T-cell (primary cell): ENCODE measurements around the gene HNRNPF. TPM values are rescaled to one million over a fixed set of nuclear protein-coding genes. Genes with fewer than 3 reads are reported as not detected.
A peak's percentile ranks its signal among the peaks of the same experiment; 100 is the strongest.

Source experiments
- ATAC-seq, 4 experiments: fragments of 200-7000 bp in 3 of 4; fragments of 150-1000 bp in 1 of 4; cut with Tn5 transposase; replicated peaks in 1 of 4; 1 replicate in 3 of 4; 2 replicates in 1 of 4; pipeline ENCODE4 v1.10.0; 2021; ENCODE audit warnings: moderate library complexity in 3 of 4, mild to moderate bottlenecking in 2 of 4, moderate number of reproducible peaks in 1 of 4
- CTCF ChIA-PET, 2 donors: fragments of 300-600 bp; sonication (Branson Sonifier 250); formaldehyde crosslinking; loops; one replicate each; lab custom pipeline; 2022; ENCODE audit warnings: antibody characterized with exemption in 2 of 2; lab: Charles Lee
- POLR2A ChIA-PET, 2 donors: fragments of 300-600 bp; sonication (Branson Sonifier 250); formaldehyde crosslinking; loops; one replicate each; lab custom pipeline; 2022; ENCODE audit warnings: antibody characterized with exemption in 2 of 2; lab: Charles Lee
- DNase-seq, 35 experiments: peaks; one replicate each; pipeline versions ENCODE4 v3.0.0 to v3.0.0-alpha.2; 2013 to 2023
- H3K27ac ChIP-seq: one replicate; pipeline ENCODE4 v1.5.1; 2013; ENCODE audit warnings: low read length
- H3K27me3 ChIP-seq, 2 experiments: replicated peaks in 1 of 2; 1 replicate in 1 of 2; 2 replicates in 1 of 2; pipeline versions ENCODE4 v1.6.1 to v1.7.0; 2013; ENCODE audit warnings: low read length in 1 of 2, mixed read lengths in 1 of 2; ENCODE audit not compliant: control insufficient read depth in 2 of 2, insufficient read depth in 2 of 2; ENCODE audit errors: extremely low read depth in 1 of 2
- H3K36me3 ChIP-seq, 2 donors: 1 replicate in 1 of 2; 2 replicates in 1 of 2; pipeline versions ENCODE4 v1.6.1 to v1.7.0; 2013; ENCODE audit warnings: low read length in 1 of 2; ENCODE audit not compliant: control insufficient read depth in 2 of 2, insufficient read depth in 1 of 2; ENCODE audit errors: extremely low read depth in 1 of 2
- H3K4me1 ChIP-seq, 2 experiments: 1 replicate in 1 of 2; 2 replicates in 1 of 2; pipeline versions ENCODE4 v1.6.1 to v1.7.0; 2013; ENCODE audit warnings: low read length in 2 of 2, mixed read lengths in 1 of 2; ENCODE audit not compliant: insufficient read depth in 2 of 2, control insufficient read depth in 1 of 2; ENCODE audit errors: extremely low read depth in 1 of 2
- H3K4me3 ChIP-seq, 2 donors: 1 replicate in 1 of 2; 2 replicates in 1 of 2; pipeline versions ENCODE4 v1.5.1 to v1.7.0; 2013; ENCODE audit warnings: mild to moderate bottlenecking in 2 of 2, low read length in 1 of 2, moderate library complexity in 1 of 2; ENCODE audit not compliant: control insufficient read depth in 1 of 2; ENCODE audit errors: extremely low read depth in 1 of 2
- H3K9me3 ChIP-seq: 2 replicates; pipeline ENCODE4 v1.7.0; 2013
- H3K27ac Mint-ChIP-seq, 2 donors: one replicate each; pipeline ENCODE4 v1.8.0; 2020 to 2021; ENCODE audit warnings: mild to moderate bottlenecking in 2 of 2, mixed read lengths in 2 of 2
- H3K27me3 Mint-ChIP-seq, 2 donors: one replicate each; pipeline ENCODE4 v1.8.0; 2021 to 2022; ENCODE audit warnings: mixed read lengths in 2 of 2
- H3K36me3 Mint-ChIP-seq: one replicate; pipeline ENCODE4 v1.8.0; 2021; ENCODE audit warnings: mixed read lengths
- H3K4me1 Mint-ChIP-seq, 3 donors: one replicate each; pipeline ENCODE4 v1.8.0; 2020 to 2022; ENCODE audit warnings: mixed read lengths in 3 of 3, mild to moderate bottlenecking in 1 of 3
- H3K4me3 Mint-ChIP-seq, 3 donors: one replicate each; pipeline ENCODE4 v1.8.0; 2020 to 2022; ENCODE audit warnings: mild to moderate bottlenecking in 3 of 3, mixed read lengths in 3 of 3, moderate library complexity in 3 of 3
- H3K9me3 Mint-ChIP-seq, 3 donors: one replicate each; pipeline ENCODE4 v1.8.0; 2020 to 2022; ENCODE audit warnings: mixed read lengths in 3 of 3
- WGBS: methylation state at CpG from one replicate; pipeline ENCODE4 v1.1.5; 2013; ENCODE audit warnings: missing lambda C conversion rate; ENCODE audit not compliant: insufficient coverage; 5-methylcytosine and 5-hydroxymethylcytosine counted together
- total RNA-seq, 35 experiments: library from RNA in 6 of 35; stranded (reverse) in 6 of 35; fragments of 120-200 nt in 1 of 35; gene quantifications; one replicate each; pipeline versions ENCODE4 v1.2.1 to v1.2.4 and lab custom pipeline; 2013 to 2026

The HNRNPF gene
- total RNA-seq, 5 donors from 2014 or later (not counting 1 experiment from before 2014, with no cell fraction given) = 124 to 224 (median 206) TPM

DNA sequence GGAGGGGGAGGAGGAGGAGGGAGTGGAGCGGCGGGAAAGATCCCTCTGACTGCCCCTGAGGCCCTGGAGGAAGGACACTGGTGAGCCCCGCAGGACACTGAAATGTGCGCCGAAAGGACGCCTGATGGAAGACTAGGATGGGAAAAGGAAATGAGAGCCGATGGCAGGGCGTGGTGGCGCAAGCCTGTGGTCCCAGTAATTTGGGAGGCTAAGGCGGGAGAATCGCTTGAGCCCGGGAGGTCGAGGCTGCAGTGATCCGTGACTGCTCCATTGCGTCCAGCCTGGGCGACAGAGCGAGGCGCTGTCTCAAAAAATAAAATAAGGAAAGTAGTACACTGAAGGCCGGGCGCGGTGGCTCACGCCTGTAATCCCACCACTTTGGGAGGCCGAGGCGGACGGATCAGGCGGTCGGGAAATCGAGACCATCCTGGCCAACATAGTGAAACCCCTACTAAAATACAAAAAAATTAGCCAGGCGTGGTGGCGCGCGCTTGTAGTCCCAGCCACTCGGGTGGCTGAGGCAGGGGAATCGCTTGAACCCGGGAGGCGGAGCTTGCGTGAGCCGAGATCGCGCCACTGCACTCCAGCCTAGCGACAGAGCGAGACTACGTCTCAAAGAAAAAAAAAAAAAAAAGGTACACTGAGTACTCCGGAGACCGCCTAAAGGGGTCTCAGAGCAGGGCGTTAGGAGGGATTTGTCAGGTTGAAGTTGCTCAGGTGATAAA, 561 bp upstream of the HNRNPF start:
- CTCF ChIA-PET = interaction anchor here in 1 of 2 donors (0.6 to 1.3 kb wide), 5 partner anchors 9 to 43 kb away, joined by 3 to 5 read pairs (median 4); no protein-coding TSS in a partner anchor
- no peaks in the 10 kb centered on the region for H3K36me3 ChIP-seq
- peak overlapping the region; percentile 97 for H3K27ac ChIP-seq
- POLR2A ChIA-PET = interaction anchor here in 1 of 2 donors (0.5 to 0.8 kb wide), 7 partner anchors 9 to 624 kb away, joined by 3 to 8 read pairs (median 6); no protein-coding TSS in a partner anchor
- peak overlapping the region; percentile 90 to 94 for H3K4me3 ChIP-seq
- WGBS = 1% methylated on average over 40 of the region's 46 CpGs
- Mint-ChIP-seq H3K27me3 (no peaks in the 10 kb centered on the region), H3K36me3 (peaks cover 4% of the 10 kb centered on the region), H3K27ac (peak overlapping the region; percentile 94 to 99), H3K4me3 (peak overlapping the region; percentile 94 to 100 (median 97)), H3K9me3 (no peaks in the 10 kb centered on the region), H3K4me1 (peaks cover 20 to 44% (median 26%) of the 10 kb centered on the region in 3 donors)
- H3K9me3 ChIP-seq = no peaks in the 10 kb centered on the region
- DNase-seq = peak; percentile 35 to 77 (median 68)
- no peaks in the 10 kb centered on the region for H3K27me3 ChIP-seq
- peak; percentile 1 to 15 (median 10) for ATAC-seq
- H3K4me1 ChIP-seq = peaks cover 15 to 39% of the 10 kb centered on the region in 2 experiments

DNA sequence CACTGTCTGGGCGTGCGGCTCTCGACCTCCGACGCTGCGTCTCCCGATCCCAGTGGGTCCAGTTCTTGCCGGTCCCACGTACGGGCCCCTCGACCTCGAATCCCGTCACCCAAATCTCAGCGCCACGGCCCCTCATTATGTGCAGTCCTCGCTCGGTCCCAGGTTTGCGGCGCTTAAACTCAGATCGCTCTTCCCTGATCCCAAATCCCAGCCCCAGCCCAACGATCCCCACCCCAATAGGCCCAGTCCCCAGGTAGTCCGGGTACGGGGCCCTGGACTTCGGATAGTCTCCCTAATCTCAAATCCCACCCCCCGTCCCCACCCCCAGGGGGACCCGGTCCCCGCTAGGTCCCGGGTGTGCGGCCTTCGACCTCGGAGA, 666 bp downstream of the HNRNPF start:
- Histone ChIP-seq H3K27me3 (no peaks in the 10 kb centered on the region), H3K36me3 (peaks cover 0 to 5% of the 10 kb centered on the region in 2 donors), H3K9me3 (no peaks in the 10 kb centered on the region), H3K27ac (peak overlapping the region; percentile 100), H3K4me1 (peaks cover 20 to 51% of the 10 kb centered on the region in 2 experiments), H3K4me3 (peak overlapping the region; percentile 75 to 94)
- CTCF ChIA-PET = no interaction called here
- POLR2A ChIA-PET = interaction anchor here (0.9 to 1.4 kb wide), 3 partner anchors 34 to 52 kb away, joined by 3 to 6 read pairs (median 4); no protein-coding TSS in a partner anchor
- WGBS = 2% methylated on average over 21 of the region's 31 CpGs
- Mint-ChIP-seq H3K36me3 (peaks cover 7% of the 10 kb centered on the region), H3K27me3 (no peaks in the 10 kb centered on the region), H3K4me3 (peak overlapping the region; percentile 94 to 100 (median 97)), H3K4me1 (peaks cover 32 to 56% (median 38%) of the 10 kb centered on the region in 3 donors), H3K9me3 (no peaks in the 10 kb centered on the region), H3K27ac (peak overlapping the region; percentile 94 to 99)
- DNase-seq (peak in 3 of 35 experiments; percentile 12), ATAC-seq (no peak)

DNA sequence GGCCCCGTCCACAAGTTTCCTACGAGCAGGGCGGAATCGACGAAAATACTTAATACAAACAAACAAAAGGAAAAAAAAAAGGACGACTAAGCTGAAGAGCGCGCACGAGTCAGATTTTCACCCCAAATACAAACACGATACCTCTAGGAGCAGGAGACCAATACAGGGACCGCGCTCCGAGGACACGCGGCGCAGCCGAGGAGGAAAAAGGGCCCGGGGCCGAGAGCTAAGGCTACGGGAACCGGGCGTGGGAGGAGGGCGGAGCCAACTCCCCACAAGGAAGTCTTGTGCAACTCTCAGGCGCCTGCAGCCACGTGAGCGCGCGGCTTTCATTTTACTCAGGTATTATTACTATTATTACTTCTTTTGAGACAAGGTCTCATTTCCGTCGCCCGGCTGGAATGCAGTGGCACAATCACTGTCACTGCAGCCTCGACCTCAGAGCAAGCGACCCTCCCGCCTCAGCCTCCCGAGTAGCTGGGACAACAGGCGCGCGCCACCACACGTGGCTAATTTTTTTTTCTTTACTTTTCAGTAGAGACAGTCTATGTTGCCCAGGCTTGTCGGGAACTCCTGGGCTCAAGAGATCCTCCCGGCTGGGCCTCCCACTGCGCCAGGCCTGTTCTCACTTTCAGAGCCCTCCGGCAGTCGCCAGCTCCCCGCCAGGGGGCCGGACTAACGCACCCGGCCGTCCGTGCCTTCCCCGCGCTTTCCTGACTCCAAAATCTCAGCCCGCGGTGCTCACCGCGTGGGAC, 1.2 kb downstream of the HNRNPF start:
- WGBS = 0% methylated on average over 34 of the region's 56 CpGs
- peak; percentile 35 to 45 (median 42) for ATAC-seq
- CTCF ChIA-PET = interaction anchor here (0.5 to 1.0 kb wide), 3 partner anchors 12 to 41 kb away, joined by 3 to 5 read pairs (median 3); partner anchors contain the start of gene ZNF487 (in 1 of the 2)
- Mint-ChIP-seq H3K4me1 (peaks cover 38 to 62% (median 44%) of the 10 kb centered on the region in 3 donors), H3K9me3 (no peaks in the 10 kb centered on the region), H3K27ac (peak overlapping the region; percentile 94 to 99), H3K36me3 (peaks cover 12% of the 10 kb centered on the region), H3K27me3 (no peaks in the 10 kb centered on the region), H3K4me3 (peak overlapping the region; percentile 94 to 100 (median 97))
- Histone ChIP-seq H3K4me1 (peaks cover 20 to 56% of the 10 kb centered on the region in 2 experiments), H3K36me3 (peaks cover 0 to 10% of the 10 kb centered on the region in 2 donors), H3K27me3 (no peaks in the 10 kb centered on the region), H3K9me3 (no peaks in the 10 kb centered on the region), H3K4me3 (peak overlapping the region; percentile 75 to 94), H3K27ac (peak overlapping the region; percentile 100)
- POLR2A ChIA-PET = interaction anchor here (0.6 to 1.8 kb wide), 6 partner anchors 10 to 52 kb away, joined by 3 to 10 read pairs (median 5); no protein-coding TSS in a partner anchor
- DNase-seq = peak; percentile 49 to 92 (median 76)

DNA sequence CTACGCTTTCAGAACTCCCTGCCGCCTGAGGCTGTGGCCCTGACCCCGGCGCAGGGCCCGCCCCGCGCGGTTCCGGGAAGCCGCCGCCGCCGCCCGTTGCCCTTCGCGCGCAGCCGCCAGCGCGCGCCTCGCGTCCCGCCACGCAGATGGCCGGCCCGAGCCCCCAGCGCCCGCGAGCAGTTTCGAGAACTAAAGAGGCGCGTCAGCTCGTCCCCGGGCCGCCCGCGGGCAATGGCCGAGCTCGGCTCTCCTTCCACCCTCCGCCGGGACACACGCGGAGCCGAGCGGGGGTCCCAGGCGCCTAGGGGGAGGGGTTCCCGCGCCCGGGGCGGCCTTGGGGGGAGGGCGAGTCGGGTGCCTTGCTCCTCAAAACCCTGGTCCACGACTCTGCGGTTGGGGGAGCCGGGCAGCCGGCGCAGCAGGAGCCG, 1.8 kb downstream of the HNRNPF start:
- ATAC-seq = peak in 3 of 4 experiments; percentile 15 to 28 (median 24)
- under 1% methylated on average over 47 of the region's 59 CpGs for WGBS

DNA sequence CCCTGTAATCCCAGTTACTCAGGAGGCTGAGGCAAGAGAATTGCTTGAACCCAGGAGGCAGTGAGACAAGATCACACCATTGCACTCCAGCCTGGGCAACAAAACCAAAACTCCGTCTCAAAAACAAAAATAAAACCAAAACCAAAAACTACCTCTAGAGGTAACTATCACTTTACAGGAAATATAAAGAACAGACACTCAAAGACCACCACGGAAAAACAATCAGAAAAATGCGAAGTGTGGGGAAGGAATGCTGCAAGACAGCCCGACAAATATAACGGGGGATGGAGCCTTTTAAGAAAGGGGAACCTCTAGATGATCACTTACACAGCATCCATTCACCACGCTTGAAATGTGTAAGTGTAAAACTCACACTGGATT, 4.3 kb downstream of the HNRNPF start:
- peaks cover 39 to 68% of the 10 kb centered on the region in 2 experiments for H3K4me1 ChIP-seq
- H3K27ac Mint-ChIP-seq = peak overlapping the region; percentile 87 to 95
- no peaks in the 10 kb centered on the region for H3K27me3 Mint-ChIP-seq
- ATAC-seq = no peak
- peaks cover 13% of the 10 kb centered on the region for H3K36me3 Mint-ChIP-seq
- WGBS = no CpG with 5 or more reads among the region's 6 CpGs
- peaks cover 0 to 14% of the 10 kb centered on the region in 2 donors for H3K36me3 ChIP-seq
- no peaks in the 10 kb centered on the region for H3K9me3 ChIP-seq
- peak in 1 of 35 experiments; percentile 43 for DNase-seq
- H3K27ac ChIP-seq = peak overlapping the region; percentile 100
- CTCF ChIA-PET = no interaction called here
- H3K4me3 Mint-ChIP-seq = peak overlapping the region; percentile 87 to 97 (median 94)
- POLR2A ChIA-PET = interaction anchor here in 1 of 2 donors (0.7 kb wide), 1 partner anchor 56 kb away, joined by 4 read pairs; no protein-coding TSS in a partner anchor
- H3K27me3 ChIP-seq = no peaks in the 10 kb centered on the region
- peaks cover 62 to 84% (median 65%) of the 10 kb centered on the region in 3 donors for H3K4me1 Mint-ChIP-seq
- H3K4me3 ChIP-seq = peak overlapping the region; percentile 17 to 94
- no peaks in the 10 kb centered on the region for H3K9me3 Mint-ChIP-seq

More for the DNA sequence above, 1.8 kb downstream of the HNRNPF start:
- Mint-ChIP-seq H3K36me3 (peaks cover 12% of the 10 kb centered on the region), H3K27ac (peak overlapping the region; percentile 94 to 99), H3K27me3 (no peaks in the 10 kb centered on the region), H3K9me3 (no peaks in the 10 kb centered on the region), H3K4me1 (peaks cover 44 to 68% (median 50%) of the 10 kb centered on the region in 3 donors), H3K4me3 (peak overlapping the region; percentile 94 to 100 (median 97))
- Histone ChIP-seq H3K4me1 (peaks cover 25 to 57% of the 10 kb centered on the region in 2 experiments), H3K27me3 (no peaks in the 10 kb centered on the region), H3K27ac (peak overlapping the region; percentile 100), H3K4me3 (peak overlapping the region; percentile 75 to 94), H3K36me3 (peaks cover 0 to 13% of the 10 kb centered on the region in 2 donors), H3K9me3 (no peaks in the 10 kb centered on the region)
- ChIA-PET CTCF (interaction anchor here (0.5 to 1.0 kb wide), 3 partner anchors 11 to 42 kb away, joined by 3 to 5 read pairs (median 3); partner anchors contain the start of gene ZNF487 (in 1 of the 2)), POLR2A (interaction anchor here (0.6 to 1.8 kb wide), 5 partner anchors 9 to 53 kb away, joined by 3 to 10 read pairs (median 6); no protein-coding TSS in a partner anchor)
- peak in 31 of 35 experiments; percentile 10 to 70 (median 36) for DNase-seq
